Lung (tissue), 12 donors: ENCODE results near the gene GTF3C5. TPM values are rescaled to one million over a fixed set of nuclear protein-coding genes. Genes with fewer than 3 reads are reported as not detected.
A peak's percentile ranks its signal among the peaks of the same experiment; 100 is the strongest.

Experiments used
- ATAC-seq: fragments of 200-7000 bp; cut with Tn5 transposase; one replicate; pipeline ENCODE4 v1.9.1; 2020; ENCODE audit warnings: moderate number of reproducible peaks; ENCODE audit not compliant: insufficient read depth, low FRiP score
- DNase-seq, 3 donors: peaks; one replicate each; pipeline ENCODE4 v3.0.0-alpha.2; 2013 to 2017
- H3K27ac ChIP-seq, 2 donors: one replicate each; pipeline ENCODE4 v1.5.1; 2013; ENCODE audit warnings: mild to moderate bottlenecking in 2 of 2, moderate library complexity in 2 of 2, control low read depth in 1 of 2, inconsistent platforms in 1 of 2, low read depth in 1 of 2, low read length in 1 of 2
- H3K27me3 ChIP-seq, 3 donors: one replicate each; pipeline ENCODE4 v1.5.1; 2013; ENCODE audit warnings: low read length in 2 of 3; ENCODE audit not compliant: control insufficient read depth in 3 of 3, insufficient read depth in 3 of 3
- H3K36me3 ChIP-seq, 4 donors: one replicate each; pipeline ENCODE4 v1.5.1; 2013; ENCODE audit warnings: low read length in 4 of 4, mild to moderate bottlenecking in 1 of 4, moderate library complexity in 1 of 4; ENCODE audit not compliant: control insufficient read depth in 4 of 4, insufficient read depth in 4 of 4
- H3K4me1 ChIP-seq, 5 donors: one replicate each; pipeline ENCODE4 v1.5.1; 2013; ENCODE audit warnings: low read length in 5 of 5, mild to moderate bottlenecking in 2 of 5, moderate library complexity in 1 of 5; ENCODE audit not compliant: control insufficient read depth in 5 of 5, insufficient read depth in 5 of 5
- H3K4me3 ChIP-seq: one replicate; pipeline ENCODE4 v1.5.1; 2013; ENCODE audit warnings: mild to moderate bottlenecking, control low read depth, moderate library complexity
- H3K9ac ChIP-seq, 2 donors: one replicate each; pipeline ENCODE4 v1.5.1; 2013; ENCODE audit warnings: low read length in 2 of 2, control low read depth in 1 of 2; ENCODE audit not compliant: insufficient read depth in 1 of 2
- H3K9me3 ChIP-seq, 4 donors: one replicate each; pipeline ENCODE4 v1.5.1; 2013; ENCODE audit warnings: low read length in 3 of 4, mild to moderate bottlenecking in 1 of 4, moderate library complexity in 1 of 4; ENCODE audit not compliant: control insufficient read depth in 4 of 4, insufficient read depth in 3 of 4
- CTCF ChIP-seq: IDR thresholded peaks from 2 replicates; pipeline ENCODE4 v1.5.1; 2012; ENCODE audit warnings: mild to moderate bottlenecking; ENCODE audit errors: control extremely low read depth, extremely low read depth
- WGBS, 2 donors: extraction: QIAGEN DNeasy Blood & Tissue Kit; methylation state at CpG; one replicate each; pipeline ENCODE4 v1.1.7; 2013; 5-methylcytosine and 5-hydroxymethylcytosine counted together
- polyA plus RNA-seq, 2 donors: library from polyadenylated mRNA; stranded (reverse); fragments of 200-250 nt; gene quantifications; one replicate each; pipeline ENCODE4 v1.2.1, GENCODE V29; 2013
- total RNA-seq, 2 donors: library from RNA; depleted of rRNA in 1 of 2; stranded (reverse); fragments of >200 nt in 1 of 2; gene quantifications; one replicate each; pipeline ENCODE4 v1.2.1, GENCODE V29; 2014 to 2021
- donor health status: control.
- donor health status: control.
- donor health status: Bipolar disorder and iron deficiency.
- donor health status: healthy.
- donor health status: DM: yes; HTN: yes; CAD: no.

GTF3C5 gene
- total and polyA plus RNA-seq, 4 donors: 41.0 to 60.0 (median 45.5) TPM

GRCh38 chr9:133102190-133103021, 71.6 kb downstream of the GTF3C5 start:
- no peak for TF ChIP-seq CTCF
- H3K36me3 ChIP-seq: peaks cover 32 to 85% (median 47%) of the 10 kb centered on the region in 4 donors

GRCh38 chr9:133103183-133103986, 72.6 kb downstream of the GTF3C5 start:
- no peak overlapping the region for H3K9ac ChIP-seq
- DNase-seq (peak; percentile 47 to 67 (median 63)), ATAC-seq (peak; percentile 76)
- H3K27ac ChIP-seq: peak overlapping the region in 1 of 2 donors; percentile 26
- no peak overlapping the region for H3K4me3 ChIP-seq
- TF ChIP-seq CTCF: peak; percentile 94
- no peaks in the 10 kb centered on the region for H3K9me3 ChIP-seq
- peaks cover 29 to 86% (median 40%) of the 10 kb centered on the region in 4 donors for H3K36me3 ChIP-seq
- no peaks in the 10 kb centered on the region for H3K27me3 ChIP-seq
- no peaks in the 10 kb centered on the region for H3K4me1 ChIP-seq
- WGBS, 2 donors: 52 to 62% methylated on average over 14 of the region's 14 CpGs

More at GRCh38 chr9:133102190-133103021, 71.6 kb downstream of the GTF3C5 start:
- 95 to 96% methylated on average over 21 of the region's 21 CpGs for WGBS, 2 donors
- Histone ChIP-seq H3K4me3 (no peak overlapping the region), H3K27me3 (no peaks in the 10 kb centered on the region), H3K4me1 (no peaks in the 10 kb centered on the region), H3K27ac (no peak overlapping the region), H3K9ac (no peak overlapping the region), H3K9me3 (peaks cover 0 to 2% (median 0%) of the 10 kb centered on the region in 4 donors)
- DNase-seq (no peak), ATAC-seq (no peak)

- H3K9ac ChIP-seq: no peak overlapping the region
- H3K4me3 ChIP-seq: no peak overlapping the region
- no peaks in the 10 kb centered on the region for H3K4me1 ChIP-seq
- no peaks in the 10 kb centered on the region for H3K27me3 ChIP-seq
- DNase-seq (no peak), ATAC-seq (no peak)
- peaks cover 24 to 86% (median 36%) of the 10 kb centered on the region in 4 donors for H3K36me3 ChIP-seq
- H3K27ac ChIP-seq: no peak overlapping the region
- no peaks in the 10 kb centered on the region for H3K9me3 ChIP-seq
- 92 to 93% methylated on average over 12 of the region's 12 CpGs for WGBS, 2 donors
- TF ChIP-seq CTCF: no peak
Observed at GRCh38 chr9:133103987-133104505, 73.2 kb downstream of the GTF3C5 start.
